HUES64 (cell line): Measurements from ENCODE around the gene PSMB11.
"Not testable (repeated sequence)": the region's sequence is repeated elsewhere in the genome, so short reads cannot be mapped to it uniquely, and the experiment has no call there.

Source experiments
- H3K27ac ChIP-seq: 2 replicates; pipeline ENCODE4 v1.7.0; 2013; ENCODE audit warnings: low read depth, low read length, inconsistent platforms
- H3K27me3 ChIP-seq: 2 replicates; pipeline ENCODE4 v1.6.1; 2013; ENCODE audit warnings: mild to moderate bottlenecking, low read length; ENCODE audit not compliant: insufficient read depth
- H3K36me3 ChIP-seq: 2 replicates; pipeline ENCODE4 v1.6.1; 2013; ENCODE audit warnings: mild to moderate bottlenecking, low read length; ENCODE audit not compliant: insufficient read depth
- H3K4me1 ChIP-seq: 2 replicates; pipeline ENCODE4 v1.6.1; 2013; ENCODE audit warnings: mild to moderate bottlenecking, low read length, moderate library complexity; ENCODE audit not compliant: insufficient read depth
- H3K4me3 ChIP-seq: 2 replicates; pipeline ENCODE4 v1.5.1; 2013; ENCODE audit warnings: mild to moderate bottlenecking, low read length, moderate library complexity
- H3K9ac ChIP-seq: 2 replicates; pipeline ENCODE4 v1.6.1; 2013; ENCODE audit warnings: mild to moderate bottlenecking, low read depth, low read length
- H3K9me3 ChIP-seq: 2 replicates; pipeline ENCODE4 v1.6.1; 2013; ENCODE audit warnings: low read depth, low read length; ENCODE audit not compliant: insufficient read depth
- WGBS: fragments of 150-250, 120-280 bp; methylation state at CpG from one replicate; pipeline ENCODE4 v1.1.7; 2013; ENCODE audit warnings: missing lambda C conversion rate; 5-methylcytosine and 5-hydroxymethylcytosine counted together

PSMB11 gene

DNA sequence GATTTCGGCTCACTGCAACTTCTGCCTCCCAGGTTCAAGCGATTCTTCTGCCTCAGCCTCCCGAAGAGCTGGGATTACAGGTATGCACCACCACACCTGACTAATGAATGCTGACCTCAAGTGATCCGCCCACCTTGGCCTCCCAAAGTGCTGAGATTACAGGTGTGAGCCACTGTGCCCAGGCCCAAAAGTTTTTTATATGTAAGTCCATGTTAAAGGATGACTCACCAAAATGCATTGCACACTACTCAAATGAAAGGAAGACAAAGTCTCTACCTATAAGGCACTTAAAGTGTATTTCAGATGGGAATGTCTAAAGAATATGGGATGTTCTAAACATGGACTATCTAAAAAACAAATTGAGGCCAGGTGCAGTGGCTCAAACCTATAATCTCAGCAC, 37.7 kb upstream of the PSMB11 start:
- H3K9ac ChIP-seq, H3K9me3 ChIP-seq: not testable (repeated sequence)
- H3K4me1 ChIP-seq = peaks cover 11% of the 10 kb centered on the region

DNA sequence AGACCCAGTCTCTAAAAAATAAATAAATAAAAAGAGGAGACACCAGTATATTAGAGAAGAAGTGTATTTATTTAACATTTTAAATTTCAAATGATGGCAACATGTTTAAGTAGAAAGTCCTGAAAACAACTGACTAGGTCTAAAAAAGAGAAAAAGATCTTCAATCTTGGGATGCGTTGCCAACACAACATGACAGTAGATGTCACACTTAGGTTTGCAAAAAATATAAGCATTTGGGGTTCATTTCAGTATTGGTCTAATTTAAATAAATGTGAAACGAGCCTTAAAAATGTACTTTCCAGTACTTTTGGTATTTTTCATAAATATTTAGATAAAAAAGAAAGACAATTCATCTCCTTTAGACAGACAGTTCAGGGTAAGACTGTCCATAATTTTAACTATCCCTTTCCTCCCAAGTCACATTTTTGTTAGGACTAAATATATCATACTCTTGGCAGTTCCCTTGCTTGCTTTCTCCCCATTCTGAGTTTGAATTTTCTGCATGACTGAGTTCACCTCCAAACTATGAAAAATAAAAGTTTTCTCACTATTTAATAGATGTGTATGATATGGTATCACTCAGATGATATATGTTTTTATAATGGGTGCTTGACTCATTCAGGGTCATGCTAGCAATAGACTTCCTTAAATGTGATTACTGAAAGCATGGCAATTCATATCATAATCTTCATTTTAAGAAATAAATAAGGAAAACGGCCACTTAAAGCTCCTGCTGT, 36.4 kb upstream of the PSMB11 start:
- 94% methylated on average over 3 of the region's 3 CpGs for WGBS
- Histone ChIP-seq H3K9ac (peak overlapping the region; percentile 92; the same call in 1 of the 2 replicates), H3K36me3 (no peaks in the 10 kb centered on the region), H3K4me3 (peak overlapping the region; percentile 75; the same call in 1 of the 2 replicates), H3K27ac (no peak overlapping the region), H3K9me3 (no peaks in the 10 kb centered on the region), H3K27me3 (no peaks in the 10 kb centered on the region), H3K4me1 (peaks cover 21% of the 10 kb centered on the region)

More for the DNA sequence above, 37.7 kb upstream of the PSMB11 start:
- not testable (repeated sequence) for H3K27me3 ChIP-seq, H3K27ac ChIP-seq, H3K36me3 ChIP-seq, H3K4me3 ChIP-seq
- WGBS = 94% methylated on average over 4 of the region's 4 CpGs

DNA sequence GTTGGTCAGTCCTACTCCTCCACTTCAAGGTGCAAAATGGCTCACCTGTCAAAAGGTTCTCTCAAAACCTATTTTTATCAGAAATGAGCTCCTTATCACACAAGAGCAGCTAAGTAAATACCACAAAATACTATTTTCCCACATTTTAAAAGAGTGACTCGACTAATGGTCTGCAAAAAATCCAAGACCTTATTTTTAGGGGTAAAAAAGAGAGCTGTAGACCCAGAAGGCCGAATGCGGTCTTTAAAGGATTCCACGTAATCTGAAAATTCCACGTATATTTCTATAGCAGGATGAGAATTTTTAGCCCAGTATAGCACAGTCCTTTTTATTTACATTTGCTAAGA, 35.9 kb upstream of the PSMB11 start:
- Histone ChIP-seq H3K4me3 (peak overlapping the region; percentile 75), H3K4me1 (peaks cover 21% of the 10 kb centered on the region), H3K9me3 (no peaks in the 10 kb centered on the region), H3K27ac (peak overlapping the region; percentile 92), H3K9ac (peak overlapping the region; percentile 92), H3K36me3 (no peaks in the 10 kb centered on the region), H3K27me3 (no peaks in the 10 kb centered on the region)
- 96% methylated on average over 4 of the region's 5 CpGs for WGBS

DNA sequence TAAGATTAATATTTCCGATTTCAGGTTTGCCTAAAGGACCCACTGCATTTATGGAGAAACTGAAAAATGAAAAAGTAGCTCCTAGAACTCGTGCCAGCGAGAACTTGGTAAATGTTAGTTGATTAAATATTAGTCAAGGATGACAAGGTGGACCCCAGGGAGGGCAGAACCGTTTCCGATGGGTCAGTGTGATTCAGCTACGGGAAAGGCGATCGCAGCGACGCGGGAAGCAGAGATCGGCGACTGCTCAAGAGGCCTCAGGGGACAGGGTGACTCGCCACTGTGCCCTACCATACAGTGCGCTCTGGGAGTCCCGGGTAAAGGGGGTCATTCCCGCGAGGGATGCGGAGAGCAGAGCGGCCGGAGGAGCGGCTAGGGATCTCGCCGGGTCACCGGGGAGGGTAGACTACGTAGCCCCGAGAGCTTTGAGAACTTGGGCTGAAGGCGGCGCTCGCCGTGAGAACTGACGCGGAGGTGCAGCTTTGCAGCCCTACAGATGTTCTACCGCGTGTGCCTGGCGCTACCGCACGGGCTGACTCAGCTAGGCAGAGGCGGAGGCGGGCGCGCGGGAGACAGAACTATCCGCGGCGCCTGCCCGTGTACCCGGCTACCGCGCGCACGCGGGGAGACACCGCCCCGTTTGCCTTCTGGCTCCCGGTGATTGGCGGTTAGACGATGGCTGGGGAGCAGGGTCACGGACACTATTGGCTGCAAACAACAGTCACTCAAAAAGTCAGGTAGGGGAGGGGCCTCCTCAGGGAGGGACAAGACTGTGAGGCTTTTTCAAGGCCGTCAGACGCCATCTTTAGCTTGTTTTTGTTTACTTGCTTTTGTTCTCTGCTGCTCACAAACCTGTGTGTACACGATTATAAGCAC, 35.2 kb upstream of the PSMB11 start:
- Histone ChIP-seq H3K27ac (peak overlapping the region; percentile 92), H3K9me3 (no peaks in the 10 kb centered on the region), H3K27me3 (no peaks in the 10 kb centered on the region), H3K4me3 (peak overlapping the region; percentile 75), H3K36me3 (no peaks in the 10 kb centered on the region), H3K9ac (peak overlapping the region; percentile 92), H3K4me1 (peaks cover 21% of the 10 kb centered on the region)
- WGBS = 1% methylated on average over 62 of the region's 62 CpGs

DNA sequence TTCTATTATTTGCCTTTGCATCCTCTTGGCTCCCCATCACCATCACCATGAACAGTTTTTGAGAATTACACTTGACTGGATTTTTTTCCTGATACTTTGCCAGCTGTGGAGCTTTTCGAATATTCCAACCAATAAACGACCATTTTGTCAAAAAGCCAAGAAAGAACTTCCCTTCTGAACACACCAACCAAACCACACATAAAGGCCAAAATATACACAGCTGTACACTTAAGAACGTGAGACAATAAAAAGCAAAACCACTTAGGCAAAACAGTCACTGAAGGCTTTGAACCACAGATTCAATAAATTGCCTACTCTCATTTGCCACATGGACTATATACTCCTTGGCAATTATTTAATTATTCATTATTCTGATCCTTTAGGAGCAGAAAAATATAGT, 33.2 kb upstream of the PSMB11 start:
- H3K36me3 ChIP-seq = no peaks in the 10 kb centered on the region
- H3K4me1 ChIP-seq = peaks cover 21% of the 10 kb centered on the region
- no peaks in the 10 kb centered on the region for H3K9me3 ChIP-seq
- H3K27me3 ChIP-seq = no peaks in the 10 kb centered on the region
- H3K4me3 ChIP-seq = no peak overlapping the region
- 94% methylated on average over 3 of the region's 3 CpGs for WGBS
- H3K9ac ChIP-seq = no peak overlapping the region
- no peak overlapping the region for H3K27ac ChIP-seq

DNA sequence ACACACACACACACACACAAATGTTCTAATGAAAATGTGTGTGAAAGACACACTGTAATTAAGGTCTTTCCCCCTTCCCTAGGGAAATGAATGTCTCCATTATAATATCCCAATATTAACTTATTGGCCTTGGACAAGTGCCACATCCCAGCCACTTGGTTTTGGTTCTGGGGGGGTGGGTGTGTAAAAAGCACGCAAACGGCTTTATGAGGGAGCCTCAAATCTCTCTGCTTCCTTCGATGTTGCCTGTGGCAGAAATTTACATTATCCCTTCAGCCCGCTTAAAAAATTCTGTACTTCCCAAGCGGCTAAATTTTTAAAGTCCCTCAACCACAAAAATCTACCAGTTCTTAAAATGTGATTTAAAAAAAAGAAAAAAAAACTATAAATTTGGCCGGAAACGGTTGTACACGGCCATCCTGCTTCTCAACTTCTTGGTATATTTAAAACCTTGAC, 32.5 kb upstream of the PSMB11 start:
- Histone ChIP-seq H3K27me3 (no peaks in the 10 kb centered on the region), H3K9me3 (no peaks in the 10 kb centered on the region), H3K4me3 (peak overlapping the region; percentile 59), H3K4me1 (peaks cover 21% of the 10 kb centered on the region), H3K36me3 (no peaks in the 10 kb centered on the region), H3K27ac (no peak overlapping the region), H3K9ac (peak overlapping the region; percentile 62; the same call in 1 of the 2 replicates)
- 60% methylated on average over 8 of the region's 8 CpGs for WGBS

DNA sequence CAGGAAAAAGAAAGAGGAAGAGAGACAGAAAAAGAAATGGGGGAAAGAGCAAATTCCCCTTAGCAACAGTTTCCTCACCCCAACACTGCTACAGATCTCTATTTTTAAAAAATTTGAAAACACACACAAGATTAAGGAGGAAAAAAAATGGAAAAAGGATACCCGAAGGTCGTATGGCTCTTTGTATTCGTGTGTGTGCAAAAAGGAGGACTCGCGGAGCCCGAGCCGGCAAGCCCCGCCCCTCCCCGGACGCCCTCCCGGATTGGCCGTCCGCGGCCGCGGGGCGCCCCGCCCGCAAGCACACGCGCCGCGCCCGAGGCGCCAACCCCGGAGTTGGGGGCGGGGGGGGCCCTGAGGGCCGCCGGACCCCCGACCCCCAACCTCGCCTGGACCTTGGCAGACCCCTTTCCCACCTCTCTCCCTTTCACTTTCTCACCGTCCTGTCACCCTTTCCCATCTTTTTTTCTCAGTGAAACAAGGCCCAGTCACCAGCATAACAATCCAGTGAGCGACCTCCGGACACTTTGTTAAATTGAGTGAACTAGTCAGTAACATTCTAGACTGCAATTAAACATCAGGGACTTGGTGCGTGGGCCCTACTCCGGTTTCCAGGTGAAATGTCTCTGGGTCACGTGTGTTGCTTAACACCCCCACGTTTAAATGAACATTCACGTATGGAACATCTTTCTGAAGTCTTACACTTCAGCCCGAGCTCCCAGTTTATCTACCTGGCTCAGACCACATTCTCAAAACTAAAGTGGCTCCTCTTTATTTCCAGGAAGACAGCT, 31.9 kb upstream of the PSMB11 start, which contains the start of gene C14orf93:
Gene C14orf93 (minus strand): TSS at position 205 of the 788 bp plus-strand sequence. CDS start 11,120 bp downstream, outside the sequence.
- Histone ChIP-seq H3K27ac (0 out of 2 replicates have a peak within 1 kb of the TSS, but pooled peaks have one; percentile 3), H3K4me1 (peaks cover 21% of the 10 kb centered on the region), H3K36me3 (no peaks in the 10 kb centered on the region), H3K9me3 (no peaks in the 10 kb centered on the region), H3K4me3 (peak within 1 kb of the TSS; percentile 59), H3K27me3 (no peaks in the 10 kb centered on the region), H3K9ac (peak within 1 kb of the TSS; percentile 62)
- 7% methylated on average over 40 of the region's 40 CpGs for WGBS

DNA sequence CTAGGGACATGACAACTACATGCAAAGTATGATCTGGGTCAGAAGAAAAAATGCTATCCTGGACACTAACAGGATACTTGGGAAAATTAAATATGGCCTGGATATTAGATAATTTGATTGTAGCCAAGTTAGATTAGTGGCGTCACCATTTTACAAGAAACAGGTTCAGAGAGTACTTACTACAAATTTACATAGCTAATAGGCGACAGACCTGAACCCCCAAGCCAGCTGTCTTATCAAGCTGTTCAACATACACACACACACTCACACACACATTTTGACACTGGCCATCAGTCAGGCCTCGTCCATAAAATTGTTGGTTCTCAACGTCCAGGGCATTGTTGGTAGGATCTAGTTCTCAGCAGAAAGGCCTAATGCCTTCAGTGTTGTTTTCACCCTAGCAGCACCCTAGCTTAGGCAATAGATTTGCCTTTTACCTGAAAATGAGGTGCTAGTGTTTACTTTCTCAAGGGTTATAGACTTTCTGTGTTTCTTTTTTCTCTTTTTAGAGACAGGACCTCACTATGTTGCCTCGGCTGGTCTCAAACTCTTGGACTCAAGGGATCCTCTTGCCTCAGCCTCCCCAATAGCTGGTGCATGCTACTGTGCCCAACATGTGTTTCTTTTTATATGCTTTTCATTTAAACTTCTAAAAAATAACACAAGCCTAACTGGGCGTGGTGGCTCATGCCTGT, 28.8 kb upstream of the PSMB11 start:
- Histone ChIP-seq H3K27ac (no peak overlapping the region), H3K9me3 (no peaks in the 10 kb centered on the region)
- 87% methylated on average over 6 of the region's 6 CpGs for WGBS

DNA sequence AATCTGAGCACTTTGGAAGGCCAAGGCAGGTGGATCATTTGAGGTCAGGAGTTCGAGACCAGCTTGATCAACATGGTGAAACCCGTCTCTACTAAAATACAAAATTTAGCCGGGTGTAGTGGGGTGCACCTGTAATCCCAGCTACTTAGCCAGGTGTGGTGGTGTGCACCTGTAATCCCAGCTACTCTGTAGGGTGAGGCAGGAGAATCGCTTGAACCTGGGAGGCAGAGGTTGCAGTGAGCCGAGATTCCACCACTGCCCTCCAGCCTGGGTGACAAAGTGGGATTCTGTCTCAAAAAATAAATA, 28.3 kb upstream of the PSMB11 start:
- not testable (repeated sequence) for H3K9me3 ChIP-seq, H3K27me3 ChIP-seq, H3K4me3 ChIP-seq, H3K27ac ChIP-seq, H3K9ac ChIP-seq, H3K36me3 ChIP-seq
- H3K4me1 ChIP-seq = peaks cover 11% of the 10 kb centered on the region
- 92% methylated on average over 5 of the region's 5 CpGs for WGBS

More for the DNA sequence above, 28.8 kb upstream of the PSMB11 start:
- Histone ChIP-seq H3K4me3 (no peak overlapping the region), H3K9ac (no peak overlapping the region), H3K36me3 (no peaks in the 10 kb centered on the region), H3K4me1 (peaks cover 11% of the 10 kb centered on the region), H3K27me3 (no peaks in the 10 kb centered on the region)

DNA sequence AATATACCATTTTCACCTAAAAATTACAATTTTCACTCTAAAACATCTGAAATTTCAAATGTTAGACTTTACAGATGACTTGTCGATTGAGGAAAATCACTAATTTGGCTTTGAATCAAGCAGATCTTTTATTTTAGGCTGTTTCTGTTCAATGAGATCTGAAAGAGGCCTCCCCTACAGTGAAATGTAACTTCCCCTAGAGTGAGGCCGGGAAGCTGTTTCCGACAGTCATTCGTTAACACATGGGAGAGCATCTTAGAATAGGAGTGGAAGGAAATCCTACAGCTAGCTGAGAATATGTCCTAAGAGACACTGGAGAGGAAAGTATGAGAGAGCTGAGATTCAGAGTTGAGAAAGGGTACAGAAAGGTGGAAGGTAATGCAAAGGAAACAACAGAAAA, 26.4 kb upstream of the PSMB11 start:
- H3K4me3 ChIP-seq = no peak overlapping the region
- no peaks in the 10 kb centered on the region for H3K27me3 ChIP-seq
- no peak overlapping the region for H3K27ac ChIP-seq
- no peaks in the 10 kb centered on the region for H3K36me3 ChIP-seq
- no peaks in the 10 kb centered on the region for H3K9me3 ChIP-seq
- no peaks in the 10 kb centered on the region for H3K4me1 ChIP-seq
- 82% methylated on average over 4 of the region's 4 CpGs for whole genome bisulfite sequencing
- H3K9ac ChIP-seq = no peak overlapping the region
